ENCODE data around the gene PLEKHF1. TPM values are rescaled to one million over a fixed set of nuclear protein-coding genes. Genes with fewer than 3 reads are reported as not detected.
A peak's percentile ranks its signal among the peaks of the same experiment; 100 is the strongest.
"Not testable (repeated sequence)": the region's sequence is repeated elsewhere in the genome, so short reads cannot be mapped to it uniquely, and the experiment has no call there.

The PLEKHF1 gene
- total and polyA plus RNA-seq, 2 experiments from 2014 or later = 9.3 to 18.0 TPM

DNA sequence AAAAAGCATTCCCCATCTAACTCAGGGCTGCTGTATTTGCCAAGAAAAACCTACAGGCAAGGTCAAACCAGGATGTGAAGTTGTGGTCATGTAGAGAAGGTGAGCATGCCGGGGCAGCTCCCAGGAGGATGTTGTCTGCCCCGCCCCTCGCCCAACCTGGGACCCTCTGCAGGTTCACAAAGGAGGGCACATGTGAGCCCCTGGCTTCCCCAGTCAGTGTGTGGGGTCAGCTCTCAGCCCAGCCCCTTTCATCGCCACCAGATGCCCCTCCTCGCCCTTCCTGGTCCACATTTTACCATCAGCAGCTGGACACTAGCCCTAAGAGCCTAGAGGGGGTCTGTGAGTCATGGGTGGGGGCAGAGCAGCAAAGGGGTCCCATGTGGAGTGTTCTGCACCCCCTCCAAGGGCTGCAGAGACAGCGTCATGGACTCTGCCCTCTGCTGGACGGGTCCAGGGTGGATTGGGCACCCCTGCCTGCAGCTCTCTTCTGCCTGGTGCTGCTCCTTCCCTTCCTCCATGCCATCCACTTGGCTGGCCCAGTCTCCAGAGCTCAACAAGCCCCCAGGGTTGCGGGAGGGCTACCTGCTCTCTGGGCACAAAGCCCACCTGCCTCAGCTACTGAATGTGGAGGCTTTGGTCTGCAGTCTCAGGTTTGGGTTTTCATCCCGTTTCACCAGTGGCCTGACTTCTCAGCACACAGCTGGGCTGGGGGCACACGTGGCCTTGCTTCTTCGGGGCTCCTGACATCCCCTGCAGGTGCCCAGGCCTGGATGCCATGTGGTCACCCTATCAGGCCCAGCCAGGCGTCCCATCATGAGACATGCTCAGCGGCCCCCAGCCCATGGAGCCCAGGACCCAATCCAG lies 3.7 kb downstream of the PLEKHF1 start:
- no peaks in the 10 kb centered on the region for H3K9me3 ChIP-seq (ENCODE audit: low read depth)
- no peak overlapping the region for H3K4me3 ChIP-seq
- H3F3A ChIP-seq (ENCODE audit: insufficient read depth) = peaks cover 9% of the 10 kb centered on the region
- no peak overlapping the region for H3K9ac ChIP-seq
- H3K4me2 ChIP-seq (ENCODE audit: unreplicated experiment) = no peak overlapping the region
- 76 to 78% methylated on average over 13 of the region's 13 CpGs for WGBS, 2 experiments (ENCODE audit: low coverage in 1 of 2, low lambda C conversion rate in 2 of 2, missing lambda C conversion rate in 2 of 2)
- DNase-seq = peak; percentile 22
- H3K4me1 ChIP-seq (ENCODE audit: insufficient read depth) = peaks cover 15% of the 10 kb centered on the region
- TF ChIP-seq EZH2phosphoT487 (IDR thresholded peaks at IDR 0.05; ENCODE audit: insufficient read depth, low read depth) = no peak
- no peak for TF ChIP-seq EZH2 (IDR thresholded peaks at IDR 0.05; ENCODE audit: insufficient read depth, poor library complexity, severe bottlenecking)
- no peak overlapping the region for H3K27ac ChIP-seq
- in situ Hi-C loops (cut with MboI) = no loop called here
- no peaks in the 10 kb centered on the region for H3K27me3 ChIP-seq (replicated peaks; ENCODE audit: insufficient read depth)
- H3K36me3 ChIP-seq (ENCODE audit: low read depth) = no peaks in the 10 kb centered on the region
- H4K20me1 ChIP-seq (ENCODE audit: insufficient read depth) = no peaks in the 10 kb centered on the region
- no peak overlapping the region for H2AFZ ChIP-seq
- H3K79me2 ChIP-seq (ENCODE audit: insufficient read depth) = peaks cover 63% of the 10 kb centered on the region
- no peaks in the 10 kb centered on the region for H3K9me2 ChIP-seq (ENCODE audit: insufficient read depth)

DNA sequence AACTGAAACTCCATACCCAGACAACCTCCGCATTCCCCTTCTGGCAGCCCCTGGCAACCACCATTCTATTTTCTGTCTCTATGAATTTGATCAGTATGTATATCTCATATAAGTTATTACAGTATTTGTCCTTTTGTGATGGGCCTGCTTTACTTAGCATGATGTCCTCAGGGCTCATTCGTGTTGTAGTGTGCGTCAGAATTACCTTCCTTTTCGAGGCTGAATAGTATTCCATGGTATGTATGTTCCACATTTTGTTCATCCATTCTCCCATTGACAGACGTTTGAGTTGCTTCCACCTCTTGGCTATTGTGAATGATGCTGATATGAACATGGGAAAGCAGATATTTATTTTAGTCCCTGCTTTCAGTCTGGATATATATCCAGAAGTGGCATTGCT lies 5.0 kb downstream of the PLEKHF1 start:
- Histone ChIP-seq H3K9me2 (ENCODE audit: insufficient read depth) (no peaks in the 10 kb centered on the region), H4K20me1 (ENCODE audit: insufficient read depth) (no peaks in the 10 kb centered on the region), H3K4me2 (ENCODE audit: unreplicated experiment) (no peak overlapping the region), H3K9ac (no peak overlapping the region), H3K27me3 (replicated peaks; ENCODE audit: insufficient read depth) (no peaks in the 10 kb centered on the region), H3K9me3 (ENCODE audit: low read depth) (no peaks in the 10 kb centered on the region), H3K27ac (no peak overlapping the region), H3K4me3 (no peak overlapping the region), H3K4me1 (ENCODE audit: insufficient read depth) (peaks cover 5% of the 10 kb centered on the region), H3K79me2 (ENCODE audit: insufficient read depth) (peaks cover 63% of the 10 kb centered on the region), H3K36me3 (ENCODE audit: low read depth) (no peaks in the 10 kb centered on the region; the same call in 1 of the 2 replicates), H3F3A (ENCODE audit: insufficient read depth) (peaks cover 9% of the 10 kb centered on the region), H2AFZ (no peak overlapping the region)
- WGBS, 2 experiments (ENCODE audit: low coverage in 1 of 2, low lambda C conversion rate in 2 of 2, missing lambda C conversion rate in 2 of 2) = 87 to 89% methylated on average over 5 of the region's 5 CpGs
- TF ChIP-seq EZH2phosphoT487 (IDR thresholded peaks at IDR 0.05; ENCODE audit: insufficient read depth, low read depth) (no peak), EZH2 (IDR thresholded peaks at IDR 0.05; ENCODE audit: insufficient read depth, poor library complexity, severe bottlenecking) (no peak)
- in situ Hi-C loops (cut with MboI) = no loop called here
- DNase-seq = no peak

DNA sequence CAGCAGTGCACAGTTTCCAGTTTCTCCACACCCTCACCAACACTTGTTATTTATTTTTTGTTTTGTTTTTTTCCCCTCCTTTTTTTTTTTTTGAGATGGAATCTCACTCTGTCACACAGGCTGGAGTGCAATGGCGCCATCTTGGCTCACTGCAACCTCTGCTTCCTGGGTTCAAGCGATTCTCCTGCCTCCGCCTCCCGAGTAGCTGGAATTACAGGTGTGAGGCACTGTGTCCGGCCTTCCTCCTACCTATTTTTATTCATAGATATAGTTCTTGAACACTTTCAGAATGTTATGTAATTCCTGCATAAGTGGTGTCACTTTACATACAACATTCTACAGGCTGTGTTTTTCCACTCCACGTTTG lies 5.7 kb downstream of the PLEKHF1 start:
- H3K9me2 ChIP-seq (ENCODE audit: insufficient read depth); H3K4me1 ChIP-seq (ENCODE audit: insufficient read depth); H3K36me3 ChIP-seq (ENCODE audit: low read depth); DNase-seq; H2AFZ ChIP-seq; H3K4me3 ChIP-seq; H3K27ac ChIP-seq; H3K9me3 ChIP-seq (ENCODE audit: low read depth); in situ Hi-C loops (cut with MboI); H3K4me2 ChIP-seq (ENCODE audit: unreplicated experiment); H3F3A ChIP-seq (ENCODE audit: insufficient read depth); H3K9ac ChIP-seq; H3K27me3 ChIP-seq (replicated peaks; ENCODE audit: insufficient read depth); H4K20me1 ChIP-seq (ENCODE audit: insufficient read depth): not testable (repeated sequence)
- H3K79me2 ChIP-seq (ENCODE audit: insufficient read depth) = peaks cover 63% of the 10 kb centered on the region
- WGBS, 2 experiments (ENCODE audit: low coverage in 1 of 2, low lambda C conversion rate in 2 of 2, missing lambda C conversion rate in 2 of 2) = 78 to 81% methylated on average over 6 of the region's 6 CpGs

DNA sequence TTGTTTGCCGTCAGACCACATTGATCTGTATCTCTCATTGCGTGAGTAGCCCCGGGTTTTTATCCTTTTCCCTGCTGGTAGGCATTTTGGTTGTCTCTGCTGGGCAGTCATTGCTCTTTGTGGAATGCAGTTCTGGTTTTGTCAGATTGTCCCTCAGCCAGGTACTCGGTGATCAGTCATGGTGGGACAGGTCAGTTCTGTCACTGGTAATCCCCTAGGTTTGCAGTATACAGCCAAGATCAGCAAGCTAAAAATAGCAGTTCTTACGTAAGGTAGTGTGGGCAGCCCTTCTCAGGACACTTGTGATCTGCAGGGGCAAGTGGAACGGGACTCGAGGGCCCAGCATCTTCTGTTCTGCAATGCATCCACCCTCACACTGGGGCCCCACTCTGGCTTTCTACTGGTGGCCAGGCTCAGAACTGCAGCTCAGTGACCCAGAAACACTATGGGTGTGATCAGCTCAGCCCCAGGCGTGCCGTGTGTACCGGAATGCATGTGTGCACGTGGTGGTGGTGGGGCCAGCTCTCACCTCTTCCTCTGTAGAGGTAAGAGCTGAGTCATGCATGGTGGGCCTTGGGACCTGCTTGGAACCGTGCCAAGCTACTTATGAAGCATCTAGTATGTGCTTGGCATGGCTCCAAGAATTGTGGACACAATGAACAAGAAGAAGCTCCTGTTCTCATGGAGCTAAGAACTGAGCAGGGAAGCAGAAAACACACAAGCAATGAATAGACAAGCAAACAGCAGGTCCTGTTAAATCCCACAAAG lies 6.3 kb downstream of the PLEKHF1 start:
- in situ Hi-C loops (cut with MboI) = no loop called here
- Histone ChIP-seq H4K20me1 (ENCODE audit: insufficient read depth) (no peaks in the 10 kb centered on the region), H3K27me3 (replicated peaks; ENCODE audit: insufficient read depth) (no peaks in the 10 kb centered on the region), H3K9me3 (ENCODE audit: low read depth) (no peaks in the 10 kb centered on the region), H3K79me2 (ENCODE audit: insufficient read depth) (peaks cover 63% of the 10 kb centered on the region), H3K9me2 (ENCODE audit: insufficient read depth) (no peaks in the 10 kb centered on the region), H3K4me1 (ENCODE audit: insufficient read depth) (peaks cover 5% of the 10 kb centered on the region), H3K9ac (no peak overlapping the region), H3K4me2 (ENCODE audit: unreplicated experiment) (no peak overlapping the region), H2AFZ (no peak overlapping the region), H3F3A (ENCODE audit: insufficient read depth) (peaks cover 9% of the 10 kb centered on the region), H3K4me3 (no peak overlapping the region), H3K27ac (no peak overlapping the region), H3K36me3 (ENCODE audit: low read depth) (no peaks in the 10 kb centered on the region; the same call in 1 of the 2 replicates)
- TF ChIP-seq EZH2phosphoT487 (IDR thresholded peaks at IDR 0.05; ENCODE audit: insufficient read depth, low read depth) = no peak
- TF ChIP-seq EZH2 (IDR thresholded peaks at IDR 0.05; ENCODE audit: insufficient read depth, poor library complexity, severe bottlenecking) = no peak
- peak; percentile 36 for DNase-seq
- WGBS, 2 experiments (ENCODE audit: low coverage in 1 of 2, low lambda C conversion rate in 2 of 2, missing lambda C conversion rate in 2 of 2) = 69 to 73% methylated on average over 12 of the region's 12 CpGs

Measured in GM23248 (cell line).